Astrocyte (in vitro differentiated cells and primary cell): Measurements from ENCODE around the gene SEC24D.

Source experiments
- EZH2 ChIP-seq: IDR thresholded peaks from 2 replicates; pipeline ENCODE4 v1.6.1; 2012; ENCODE audit warnings: mild to moderate bottlenecking, low read length, inconsistent platforms; ENCODE audit not compliant: insufficient read depth
- TF ChIP-seq, protein P1 (sequence below): IDR thresholded peaks from 2 replicates; pipeline ENCODE4 v1.5.1; 2011; ENCODE audit warnings: low read depth, mild to moderate bottlenecking, inconsistent platforms, low read length, moderate library complexity; ENCODE audit not compliant: insufficient read depth

GRCh38 chr4:118833192-118833820 lies 2.6 kb downstream of the SEC24D start:
- TF ChIP-seq, protein P1, sequence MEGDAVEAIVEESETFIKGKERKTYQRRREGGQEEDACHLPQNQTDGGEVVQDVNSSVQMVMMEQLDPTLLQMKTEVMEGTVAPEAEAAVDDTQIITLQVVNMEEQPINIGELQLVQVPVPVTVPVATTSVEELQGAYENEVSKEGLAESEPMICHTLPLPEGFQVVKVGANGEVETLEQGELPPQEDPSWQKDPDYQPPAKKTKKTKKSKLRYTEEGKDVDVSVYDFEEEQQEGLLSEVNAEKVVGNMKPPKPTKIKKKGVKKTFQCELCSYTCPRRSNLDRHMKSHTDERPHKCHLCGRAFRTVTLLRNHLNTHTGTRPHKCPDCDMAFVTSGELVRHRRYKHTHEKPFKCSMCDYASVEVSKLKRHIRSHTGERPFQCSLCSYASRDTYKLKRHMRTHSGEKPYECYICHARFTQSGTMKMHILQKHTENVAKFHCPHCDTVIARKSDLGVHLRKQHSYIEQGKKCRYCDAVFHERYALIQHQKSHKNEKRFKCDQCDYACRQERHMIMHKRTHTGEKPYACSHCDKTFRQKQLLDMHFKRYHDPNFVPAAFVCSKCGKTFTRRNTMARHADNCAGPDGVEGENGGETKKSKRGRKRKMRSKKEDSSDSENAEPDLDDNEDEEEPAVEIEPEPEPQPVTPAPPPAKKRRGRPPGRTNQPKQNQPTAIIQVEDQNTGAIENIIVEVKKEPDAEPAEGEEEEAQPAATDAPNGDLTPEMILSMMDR = no peak
- TF ChIP-seq EZH2 = no peak
